Measurements from ENCODE around the gene CHST4.

DNA sequence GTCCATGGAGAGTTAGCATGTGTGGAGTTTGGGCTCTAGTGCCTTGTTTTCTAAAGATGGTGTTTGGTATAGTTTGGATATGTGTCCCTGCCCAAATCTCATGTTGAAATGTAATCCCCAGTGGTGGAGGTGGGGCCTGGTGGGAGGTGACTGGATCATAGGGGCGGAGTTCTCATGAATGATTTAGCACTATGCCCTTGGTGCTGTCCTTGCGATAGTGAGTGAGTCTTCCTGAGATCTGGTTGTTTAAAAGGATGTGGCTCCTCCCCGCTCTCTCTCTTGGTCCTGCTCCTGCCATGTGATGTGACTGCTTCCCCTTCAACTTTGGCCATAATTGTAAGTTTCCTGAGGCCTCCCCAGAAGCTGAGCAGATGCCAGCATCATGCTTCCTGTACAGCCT, 28.2 kb upstream of the CHST4 start:
- no peak for TF ChIP-seq REST (IDR thresholded peaks at IDR 0.05; ENCODE audit: insufficient read depth in 1 of 2, low read depth in 2 of 2, low read length in 2 of 2)
- TF ChIP-seq SIN3A (IDR thresholded peaks at IDR 0.05; ENCODE audit: borderline replicate concordance, insufficient read depth, low read length) = no peak
- no peak for TF ChIP-seq POLR2AphosphoS5 (IDR thresholded peaks at IDR 0.05; ENCODE audit: low read depth, low read length)
- TF ChIP-seq TAF1 (IDR thresholded peaks at IDR 0.05; ENCODE audit: borderline replicate concordance, insufficient read depth, low read length) = no peak
- no peak for TF ChIP-seq FOXP2 (optimal IDR thresholded peaks at IDR 0.05; ENCODE audit: borderline replicate concordance, extremely low read depth, extremely low read length, insufficient read depth)

Data from PFSK-1 (cell line).